GM12891 (cell line): ENCODE data around the gene F8.

Experiments
- POLR2A ChIP-seq: IDR thresholded peaks from 2 replicates; pipeline ENCODE4 v1.6.1; 2011; ENCODE audit warnings: low read depth, low read length, control low read depth
- POLR2AphosphoS5 ChIP-seq: IDR thresholded peaks from 2 replicates; pipeline ENCODE4 v1.6.1; 2011; ENCODE audit warnings: low read depth, low read length, control low read depth
- TAF1 ChIP-seq: IDR thresholded peaks from 2 replicates; pipeline ENCODE4 v1.6.1; 2011; ENCODE audit warnings: low read depth, low read length, control low read depth

- no peak for TF ChIP-seq POLR2AphosphoS5
- no peak for TF ChIP-seq POLR2A
- no peak for TF ChIP-seq TAF1
Measured at GRCh38 chrX:154829926-154830442, 192.5 kb downstream of the F8 start.
